Heart right ventricle (tissue), 16 donors: ENCODE results near the gene PIM1. TPM values are rescaled to one million over a fixed set of nuclear protein-coding genes. Genes with fewer than 3 reads are reported as not detected.

Experiments used
- ATAC-seq, 8 donors: fragments of 200-7000 bp; cut with Tn5 transposase; one replicate each; pipeline ENCODE4 v1.9.1; 2020; ENCODE audit warnings: mild to moderate bottlenecking in 8 of 8, moderate library complexity in 8 of 8, moderate number of reproducible peaks in 1 of 8
- DNase-seq, 2 donors: peaks; one replicate each; pipeline ENCODE4 v3.0.0-alpha.2; 2020
- H3K27ac ChIP-seq, 10 donors: fragments of 200-600 bp; sonication (generic) in 2 of 10; one replicate each; pipeline versions ENCODE4 v1.5.0 to v1.8.0; 2020 to 2022; ENCODE audit warnings: mild to moderate bottlenecking in 3 of 10
- H3K27me3 ChIP-seq, 7 donors: fragments of 200-600 bp; one replicate each; pipeline ENCODE4 v1.8.0; 2021 to 2022; ENCODE audit warnings: mild to moderate bottlenecking in 2 of 7
- H3K36me3 ChIP-seq, 9 donors: fragments of 200-600 bp; sonication (generic) in 1 of 9; one replicate each; pipeline versions ENCODE4 v1.5.0 to v1.8.0; 2020 to 2022; ENCODE audit warnings: mild to moderate bottlenecking in 2 of 9
- H3K4me1 ChIP-seq, 9 donors: fragments of 200-600 bp; sonication (generic) in 1 of 9; one replicate each; pipeline versions ENCODE4 v1.5.0 to v1.8.0; 2020 to 2022; ENCODE audit warnings: mild to moderate bottlenecking in 4 of 9
- H3K4me3 ChIP-seq, 10 donors: fragments of 200-600 bp; sonication (generic) in 2 of 10; one replicate each; pipeline versions ENCODE4 v1.5.0 to v1.8.0; 2020 to 2022; ENCODE audit warnings: mild to moderate bottlenecking in 7 of 10, moderate library complexity in 2 of 10
- H3K9me3 ChIP-seq, 11 donors: fragments of 200-600 bp in 10 of 11; sonication (generic) in 2 of 11; one replicate each; pipeline versions ENCODE4 v1.5.0 to v1.8.0; 2013 to 2022; ENCODE audit warnings: mild to moderate bottlenecking in 2 of 11, control low read depth in 1 of 11, moderate library complexity in 1 of 11
- CTCF ChIP-seq, 9 donors: fragments of 200-600 bp; sonication (generic) in 2 of 9; IDR thresholded peaks; one replicate each; pipeline versions ENCODE4 v1.5.0 to v1.8.0; 2021 to 2022; ENCODE audit warnings: antibody characterized with exemption in 9 of 9, mild to moderate bottlenecking in 5 of 9, moderate library complexity in 1 of 9
- WGBS, 2 donors: extraction: QIAGEN DNeasy Blood & Tissue Kit; methylation state at CpG; one replicate each; pipeline ENCODE4 v1.1.7; 2013; ENCODE audit warnings: inconsistent platforms in 1 of 2; 5-methylcytosine and 5-hydroxymethylcytosine counted together
- intact Hi-C, 10 donors: fragments of 100-400 bp; cut with DNase I; formaldehyde crosslinking; loops; one replicate each; pipeline versions ENCODE4 v1.11.1 to v1.14.2; 2022
- polyA plus RNA-seq, 2 donors: library from polyadenylated mRNA; stranded (reverse); fragments of 200-250 nt; gene quantifications; one replicate each; pipeline ENCODE4 v1.2.3, GENCODE V29; 2013
- total RNA-seq, 10 donors: library from RNA; stranded (reverse); fragmentation: NEBNext Ultra II Directional in 3 of 10; extraction: Animal tissue kit (Norgen Biotek cat#: 25700) in 3 of 10; gene quantifications; one replicate each; pipeline versions ENCODE4 v1.2.1 to v1.2.4, GENCODE V29; 2021 to 2023
- donor health status: Arrhythmogenic right ventricular cardiomyopathy.
- donor health status: ischemic (EF 13 %, LVEDD 7.1; RV severe dilation, severe dysfunction).
- donor health status: healthy with polysubstance abuse.
- donor health status: DM: no; HTN: yes; CAD: no.
- donor health status: DM: no; HTN: no; CAD: no.
- donor health status: ischemic (EF 25% LVEDD 6.9; RV normal size, moderate dysfunction).
- donor health status: ischemic (EF 25% LVEDD 5.7; RV mildly dilated, moderate dysfunction).
- donor health status: healthy.
- donor health status: DM: yes; HTN: yes; CAD: no.
- donor health status: Ischemic cardiomyopathy.
- donor health status: ischemic (EF 35%, LVEDD 5.7; RV mildly dilated, moderate dysfunction).
- donor health status: nonischemic (EF 11% LVEDD 7.7; RV severe dilation, severe dysfunction).
- donor health status: DM: yes; HTN: yes; CAD: no.
- donor health status: PGD.
- donor health status: ischemic (EF 29% LVEDD 5.4; RV normal size, mild dysfunction).
- donor health status: nonischemic (EF 23%, LVEDD 6.1; RV moderate dilation, normal function).

PIM1 gene
- total and polyA plus RNA-seq, 12 donors = 9.2 to 106 (median 16.3) TPM

- no peak for ATAC-seq
- Histone ChIP-seq H3K4me1 (peaks cover 0 to 68% (median 21%) of the 10 kb centered on the region in 9 donors), H3K36me3 (peaks cover 0 to 57% (median 22%) of the 10 kb centered on the region in 9 donors), H3K9me3 (no peaks in the 10 kb centered on the region), H3K4me3 (peak overlapping the region in 1 of 10 donors; percentile 96), H3K27me3 (no peaks in the 10 kb centered on the region), H3K27ac (peak overlapping the region in 1 of 10 donors; percentile 94)
- intact Hi-C loops = loop anchor here in 2 of 10 donors (2.0 to 10.0 kb wide), 2 partner anchors 33 to 151 kb away; no protein-coding TSS in a partner anchor
- no peak for TF ChIP-seq CTCF (IDR thresholded peaks at IDR 0.05)
- WGBS, 2 donors = 88 to 90% methylated on average over 18 of the region's 18 CpGs
- DNase-seq = no peak
Measured at GRCh38 chr6:37175332-37176267, 5.6 kb downstream of the PIM1 start.

- ATAC-seq (no peak), DNase-seq (no peak)
- H3K4me1 ChIP-seq = peaks cover 0 to 73% (median 15%) of the 10 kb centered on the region in 9 donors
- no peak for TF ChIP-seq CTCF (IDR thresholded peaks at IDR 0.05)
- WGBS, 2 donors = 96 to 97% methylated on average over 15 of the region's 15 CpGs
- H3K36me3 ChIP-seq = peaks cover 0 to 50% (median 22%) of the 10 kb centered on the region in 9 donors
- H3K27ac ChIP-seq = peak overlapping the region in 1 of 10 donors; percentile 94
- peak overlapping the region in 1 of 10 donors; percentile 96 for H3K4me3 ChIP-seq
- intact Hi-C loops = loop anchor here in 1 of 10 donors (10.0 kb wide), 1 partner anchor 152 kb away; no protein-coding TSS in a partner anchor
- H3K9me3 ChIP-seq = no peaks in the 10 kb centered on the region
- H3K27me3 ChIP-seq = no peaks in the 10 kb centered on the region
Measured at GRCh38 chr6:37176268-37177076, 6.5 kb downstream of the PIM1 start.

GRCh38 chr6:37177077-37177934 lies 7.4 kb downstream of the PIM1 start:
- WGBS, 2 donors = 60 to 64% methylated on average over 10 of the region's 10 CpGs
- Histone ChIP-seq H3K4me1 (peaks cover 0 to 78% (median 11%) of the 10 kb centered on the region in 9 donors), H3K27ac (peak overlapping the region in 1 of 10 donors; percentile 94), H3K4me3 (no peak overlapping the region), H3K36me3 (peaks cover 0 to 42% (median 22%) of the 10 kb centered on the region in 9 donors), H3K27me3 (no peaks in the 10 kb centered on the region), H3K9me3 (no peaks in the 10 kb centered on the region)
- peak in 2 of 8 donors; percentile 24 to 43 for ATAC-seq
- DNase-seq = no peak
- intact Hi-C loops = loop anchor here in 1 of 10 donors (10.0 kb wide), 1 partner anchor 153 kb away; no protein-coding TSS in a partner anchor
- no peak for TF ChIP-seq CTCF (IDR thresholded peaks at IDR 0.05)
